SU-DHL-6 (cell line): ENCODE results near the gene FAIM.

Source experiments
- CTCF ChIP-seq: fragments of 200-600 bp; sonication (generic); IDR thresholded peaks from one replicate; pipeline ENCODE4 v1.5.1; 2017; ENCODE audit warnings: antibody characterized with exemption, mild to moderate bottlenecking, low read length, moderate library complexity; ENCODE audit not compliant: insufficient read depth, poor library complexity, severe bottlenecking
- EZH2phosphoT487 ChIP-seq: fragments of 200-600 bp; sonication (generic), shearing (Covaris generic); conservative IDR thresholded peaks from 2 replicates; pipeline ENCODE4 v1.6.1; 2018; ENCODE audit warnings: mild to moderate bottlenecking, antibody characterized with exemption, low read length, moderate library complexity, mixed read lengths

GRCh38 chr3:138670407-138670806 lies 61.8 kb downstream of the FAIM start:
- no peak for TF ChIP-seq CTCF
- TF ChIP-seq EZH2phosphoT487 = no peak
